Osteocyte (in vitro differentiated cells): ENCODE data around the gene SLC8A2. TPM values are rescaled to one million over a fixed set of nuclear protein-coding genes. Genes with fewer than 3 reads are reported as not detected.

Experiments used
- DNase-seq: peaks from one replicate; pipeline ENCODE4 v3.0.0; 2021; ENCODE audit warnings: mixed read lengths; ENCODE audit not compliant: unreplicated experiment; ENCODE audit errors: extremely low spot score
- H3K27ac Mint-ChIP-seq: one replicate; pipeline ENCODE4 v1.8.0; 2021; ENCODE audit warnings: mild to moderate bottlenecking, mixed read lengths; ENCODE audit not compliant: unreplicated experiment
- H3K27me3 Mint-ChIP-seq: one replicate; pipeline ENCODE4 v1.8.0; 2021; ENCODE audit warnings: mixed read lengths; ENCODE audit not compliant: unreplicated experiment
- H3K36me3 Mint-ChIP-seq: one replicate; pipeline ENCODE4 v1.8.0; 2021; ENCODE audit warnings: mixed read lengths; ENCODE audit not compliant: unreplicated experiment
- H3K4me1 Mint-ChIP-seq: one replicate; pipeline ENCODE4 v1.8.0; 2021; ENCODE audit warnings: mixed read lengths; ENCODE audit not compliant: unreplicated experiment
- H3K4me3 Mint-ChIP-seq: one replicate; pipeline ENCODE4 v1.8.0; 2021; ENCODE audit warnings: mild to moderate bottlenecking, moderate library complexity, mixed read lengths; ENCODE audit not compliant: unreplicated experiment
- H3K9me3 Mint-ChIP-seq: one replicate; pipeline ENCODE4 v1.8.0; 2021; ENCODE audit warnings: mixed read lengths; ENCODE audit not compliant: unreplicated experiment
- total RNA-seq: library from RNA; stranded (reverse); gene quantifications from 2 replicates; pipeline ENCODE4 v1.2.1, GENCODE V29; 2021
- TF ChIP-seq, protein P1 (sequence below): fragments of 200-600 bp; sonication (generic); IDR thresholded peaks from 2 replicates; pipeline ENCODE4 v1.5.0; 2021; ENCODE audit warnings: antibody characterized with exemption, mild to moderate bottlenecking, moderate library complexity

SLC8A2 gene
- total RNA-seq, 1 donor from 2014 or later, result not detected

DNA sequence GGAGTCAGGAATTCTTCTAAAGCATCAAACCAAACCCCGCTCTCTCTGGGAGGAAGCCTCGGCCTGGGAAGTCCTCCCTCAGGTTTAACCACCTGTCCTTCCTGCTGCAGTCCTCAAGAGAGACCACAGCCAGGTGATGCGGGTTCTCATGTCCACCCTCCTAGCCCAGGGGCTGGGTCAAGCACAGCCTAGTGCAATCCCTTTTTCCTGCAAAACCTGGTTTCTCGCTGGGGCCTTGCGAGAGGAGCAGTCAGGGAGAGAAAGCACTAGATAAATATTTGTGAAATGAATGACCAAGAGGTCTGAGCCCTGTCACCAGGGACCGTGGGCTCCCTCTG lies 2.4 kb downstream of the SLC8A2 start:
- Mint-ChIP-seq H3K27ac (no peak overlapping the region), H3K4me1 (peaks cover 5% of the 10 kb centered on the region), H3K9me3 (no peaks in the 10 kb centered on the region), H3K4me3 (no peak overlapping the region), H3K27me3 (peaks cover 44% of the 10 kb centered on the region), H3K36me3 (no peaks in the 10 kb centered on the region)
- no peak for DNase-seq
- TF ChIP-seq, protein P1, sequence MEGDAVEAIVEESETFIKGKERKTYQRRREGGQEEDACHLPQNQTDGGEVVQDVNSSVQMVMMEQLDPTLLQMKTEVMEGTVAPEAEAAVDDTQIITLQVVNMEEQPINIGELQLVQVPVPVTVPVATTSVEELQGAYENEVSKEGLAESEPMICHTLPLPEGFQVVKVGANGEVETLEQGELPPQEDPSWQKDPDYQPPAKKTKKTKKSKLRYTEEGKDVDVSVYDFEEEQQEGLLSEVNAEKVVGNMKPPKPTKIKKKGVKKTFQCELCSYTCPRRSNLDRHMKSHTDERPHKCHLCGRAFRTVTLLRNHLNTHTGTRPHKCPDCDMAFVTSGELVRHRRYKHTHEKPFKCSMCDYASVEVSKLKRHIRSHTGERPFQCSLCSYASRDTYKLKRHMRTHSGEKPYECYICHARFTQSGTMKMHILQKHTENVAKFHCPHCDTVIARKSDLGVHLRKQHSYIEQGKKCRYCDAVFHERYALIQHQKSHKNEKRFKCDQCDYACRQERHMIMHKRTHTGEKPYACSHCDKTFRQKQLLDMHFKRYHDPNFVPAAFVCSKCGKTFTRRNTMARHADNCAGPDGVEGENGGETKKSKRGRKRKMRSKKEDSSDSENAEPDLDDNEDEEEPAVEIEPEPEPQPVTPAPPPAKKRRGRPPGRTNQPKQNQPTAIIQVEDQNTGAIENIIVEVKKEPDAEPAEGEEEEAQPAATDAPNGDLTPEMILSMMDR, result no peak

DNA sequence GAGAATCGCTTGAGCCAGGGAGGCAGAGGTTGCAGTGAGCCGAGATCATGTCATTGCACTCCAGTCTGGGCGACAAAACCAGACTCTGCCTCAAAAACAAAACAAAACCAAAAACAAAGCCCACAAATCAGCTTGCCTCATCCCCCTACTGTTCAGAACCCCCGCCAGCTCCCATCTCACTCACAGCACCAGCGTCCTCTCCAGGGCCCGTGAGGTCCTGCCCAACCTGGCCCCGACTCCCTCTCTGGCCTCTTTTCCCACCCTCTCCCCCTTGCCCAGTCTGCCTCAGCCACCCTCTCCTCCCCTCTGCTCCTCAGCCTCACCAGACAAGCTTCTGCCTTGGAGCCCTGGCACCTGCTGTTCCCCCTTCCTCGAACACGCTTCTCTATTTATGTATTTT lies 3.8 kb downstream of the SLC8A2 start:
- TF ChIP-seq, protein P1, result no peak
- no peak for DNase-seq
- Mint-ChIP-seq H3K9me3 (no peaks in the 10 kb centered on the region), H3K4me1 (peaks cover 5% of the 10 kb centered on the region), H3K27ac (no peak overlapping the region), H3K4me3 (no peak overlapping the region), H3K27me3 (peaks cover 44% of the 10 kb centered on the region), H3K36me3 (no peaks in the 10 kb centered on the region)

DNA sequence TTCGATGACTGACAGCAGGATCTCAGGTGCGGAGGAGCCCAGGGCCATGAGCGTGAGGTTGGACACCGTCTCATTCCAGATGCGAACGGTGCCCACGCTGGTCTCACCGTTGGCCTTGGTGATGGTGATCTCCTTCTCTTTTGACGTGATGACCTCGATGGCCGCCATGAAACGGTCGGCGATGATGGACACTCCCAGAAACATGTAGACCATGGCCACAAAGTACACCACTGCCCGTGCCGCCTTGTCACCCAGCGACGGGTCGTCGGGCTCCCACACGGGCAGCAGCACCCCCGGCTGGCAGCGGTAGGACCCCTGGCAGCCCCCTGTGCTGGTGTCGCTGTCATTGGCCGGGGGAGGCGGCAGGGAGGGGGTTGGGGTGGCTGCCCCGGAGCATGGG lies 5.7 kb downstream of the SLC8A2 start:
- no peak for DNase-seq
- no peak overlapping the region for H3K27ac Mint-ChIP-seq

DNA sequence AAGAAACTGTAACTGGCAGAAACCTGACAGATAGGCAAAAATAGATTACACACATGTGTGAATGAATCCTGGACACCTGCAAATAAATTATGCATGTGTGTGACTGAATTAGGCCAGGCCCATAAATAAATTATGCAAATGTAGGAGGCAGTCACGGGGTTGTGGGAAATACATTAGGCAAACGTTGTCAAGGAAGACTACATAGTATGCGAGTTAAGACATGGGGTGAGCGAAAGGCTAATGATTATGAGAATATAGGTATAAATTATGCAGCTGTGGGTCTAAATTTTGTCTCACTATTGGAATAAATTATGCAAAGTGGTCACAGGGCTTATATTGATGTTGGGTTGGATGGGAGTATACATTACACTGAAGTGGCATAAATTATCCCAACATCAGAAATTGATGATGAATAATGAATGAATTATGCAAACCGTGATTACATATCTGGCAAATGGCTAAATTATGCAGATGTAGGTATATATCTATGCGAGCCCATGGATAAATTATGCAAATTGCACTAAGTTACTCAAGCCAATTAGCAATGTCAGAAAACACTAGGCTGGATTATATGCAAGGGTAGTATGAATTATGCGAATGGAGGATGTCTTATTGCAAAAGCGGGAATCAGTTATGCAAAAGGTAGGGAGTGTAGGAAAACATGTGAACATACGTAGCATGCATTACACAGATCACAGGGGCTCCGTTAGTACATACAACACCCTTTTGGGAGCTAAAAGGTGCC lies 6.8 kb downstream of the SLC8A2 start:
- Mint-ChIP-seq H3K36me3 (no peaks in the 10 kb centered on the region), H3K27ac (no peak overlapping the region), H3K4me1 (no peaks in the 10 kb centered on the region), H3K4me3 (no peak overlapping the region), H3K9me3 (no peaks in the 10 kb centered on the region), H3K27me3 (peaks cover 35% of the 10 kb centered on the region)
- no peak for DNase-seq
- TF ChIP-seq, protein P1, result no peak

More for the DNA sequence above, 5.7 kb downstream of the SLC8A2 start:
- no peaks in the 10 kb centered on the region for H3K36me3 Mint-ChIP-seq
- H3K4me1 Mint-ChIP-seq, result peaks cover under 1% of the 10 kb centered on the region
- no peak overlapping the region for H3K4me3 Mint-ChIP-seq
- H3K9me3 Mint-ChIP-seq, result no peaks in the 10 kb centered on the region
- peaks cover 43% of the 10 kb centered on the region for H3K27me3 Mint-ChIP-seq
- TF ChIP-seq, protein P1, result no peak

DNA sequence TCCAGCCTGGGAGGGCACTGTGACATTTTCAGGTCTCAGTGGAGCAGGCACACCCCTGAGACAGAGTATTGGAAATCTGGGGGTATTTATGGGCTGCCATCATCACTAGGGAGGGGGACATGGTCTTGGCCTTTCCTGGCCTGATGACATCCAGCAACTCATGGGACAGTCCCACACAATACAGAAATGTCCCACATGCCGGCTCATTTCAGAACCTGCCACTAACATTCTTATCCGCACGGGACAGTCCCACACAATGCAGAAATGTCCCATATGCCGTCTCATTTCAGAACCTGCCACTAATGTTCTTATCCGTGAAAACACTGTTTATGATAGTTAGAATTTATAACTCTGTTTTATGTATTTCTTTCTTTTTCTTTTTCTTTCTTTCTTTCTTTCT lies 9.8 kb downstream of the SLC8A2 start:
- no peak for DNase-seq
- Mint-ChIP-seq H3K4me3 (no peak overlapping the region), H3K27ac (no peak overlapping the region), H3K27me3 (peaks cover 19% of the 10 kb centered on the region), H3K4me1 (no peaks in the 10 kb centered on the region), H3K9me3 (no peaks in the 10 kb centered on the region), H3K36me3 (no peaks in the 10 kb centered on the region)
- TF ChIP-seq, protein P1, result no peak
